Measurements from ENCODE around the gene NFIC.

- TF ChIP-seq, protein P1, sequence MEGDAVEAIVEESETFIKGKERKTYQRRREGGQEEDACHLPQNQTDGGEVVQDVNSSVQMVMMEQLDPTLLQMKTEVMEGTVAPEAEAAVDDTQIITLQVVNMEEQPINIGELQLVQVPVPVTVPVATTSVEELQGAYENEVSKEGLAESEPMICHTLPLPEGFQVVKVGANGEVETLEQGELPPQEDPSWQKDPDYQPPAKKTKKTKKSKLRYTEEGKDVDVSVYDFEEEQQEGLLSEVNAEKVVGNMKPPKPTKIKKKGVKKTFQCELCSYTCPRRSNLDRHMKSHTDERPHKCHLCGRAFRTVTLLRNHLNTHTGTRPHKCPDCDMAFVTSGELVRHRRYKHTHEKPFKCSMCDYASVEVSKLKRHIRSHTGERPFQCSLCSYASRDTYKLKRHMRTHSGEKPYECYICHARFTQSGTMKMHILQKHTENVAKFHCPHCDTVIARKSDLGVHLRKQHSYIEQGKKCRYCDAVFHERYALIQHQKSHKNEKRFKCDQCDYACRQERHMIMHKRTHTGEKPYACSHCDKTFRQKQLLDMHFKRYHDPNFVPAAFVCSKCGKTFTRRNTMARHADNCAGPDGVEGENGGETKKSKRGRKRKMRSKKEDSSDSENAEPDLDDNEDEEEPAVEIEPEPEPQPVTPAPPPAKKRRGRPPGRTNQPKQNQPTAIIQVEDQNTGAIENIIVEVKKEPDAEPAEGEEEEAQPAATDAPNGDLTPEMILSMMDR (IDR thresholded peaks at IDR 0.05; ENCODE audit: low read length), result no peak
- TF ChIP-seq EZH2 (IDR thresholded peaks at IDR 0.05; ENCODE audit: borderline replicate concordance, low read length), result no peak
These were observed 36.3 kb upstream of the NFIC start for GRCh38 chr19:3330047-3330446.

Measured in OCI-LY1 (cell line).